Measurements from ENCODE around the gene CTNNA3. TPM values are rescaled to one million over a fixed set of nuclear protein-coding genes. Genes with fewer than 3 reads are reported as not detected.

The CTNNA3 gene
- total and polyA plus RNA-seq, 5 donors from 2014 or later = not detected

GRCh38 chr10:66822801-66823200, 873.2 kb downstream of the CTNNA3 start:
- no peaks in the 10 kb centered on the region for H3K27me3 ChIP-seq (ENCODE audit: control insufficient read depth, insufficient read depth, low read length)
- Mint-ChIP-seq H3K4me3 (no peak overlapping the region), H3K9me3 (peaks cover 0 to 4% (median 0%) of the 10 kb centered on the region in 7 donors), H3K4me1 (no peaks in the 10 kb centered on the region), H3K27ac (no peak overlapping the region), H3K27me3 (no peaks in the 10 kb centered on the region), H3K36me3 (no peaks in the 10 kb centered on the region)
- DNase-seq (no peak), ATAC-seq (ENCODE audit: low read depth in 2 of 2) (no peak)
- H3K27ac ChIP-seq (ENCODE audit: insufficient read depth, low read length, poor library complexity, severe bottlenecking) = no peak overlapping the region
- H3K9me3 ChIP-seq (ENCODE audit: control insufficient read depth in 2 of 2, low read length in 2 of 2) = no peaks in the 10 kb centered on the region
- H3K4me1 ChIP-seq (ENCODE audit: control insufficient read depth, insufficient read depth, low read length, poor library complexity, severe bottlenecking) = no peaks in the 10 kb centered on the region
- H3K4me3 ChIP-seq (ENCODE audit: low read depth, low read length) = no peak overlapping the region
- no peaks in the 10 kb centered on the region for H3K36me3 ChIP-seq (ENCODE audit: control insufficient read depth, insufficient read depth, low read length)

- Mint-ChIP-seq H3K27ac (no peak overlapping the region), H3K4me3 (no peak overlapping the region), H3K4me1 (no peaks in the 10 kb centered on the region), H3K27me3 (no peaks in the 10 kb centered on the region), H3K9me3 (no peaks in the 10 kb centered on the region), H3K36me3 (no peaks in the 10 kb centered on the region)
- Histone ChIP-seq H3K27ac (ENCODE audit: insufficient read depth, low read length, poor library complexity, severe bottlenecking) (no peak overlapping the region), H3K9me3 (ENCODE audit: control insufficient read depth in 2 of 2, low read length in 2 of 2) (no peaks in the 10 kb centered on the region), H3K27me3 (ENCODE audit: control insufficient read depth, insufficient read depth, low read length) (no peaks in the 10 kb centered on the region), H3K36me3 (ENCODE audit: control insufficient read depth, insufficient read depth, low read length) (no peaks in the 10 kb centered on the region), H3K4me1 (ENCODE audit: control insufficient read depth, insufficient read depth, low read length, poor library complexity, severe bottlenecking) (no peaks in the 10 kb centered on the region), H3K4me3 (ENCODE audit: low read depth, low read length) (no peak overlapping the region)
- no peak for ATAC-seq (ENCODE audit: low read depth in 2 of 2)
- DNase-seq = no peak
Observed at GRCh38 chr10:66819691-66820090, 876.3 kb downstream of the CTNNA3 start.

- no peak overlapping the region for H3K27ac ChIP-seq (ENCODE audit: insufficient read depth, low read length, poor library complexity, severe bottlenecking)
- H3K4me1 ChIP-seq (ENCODE audit: control insufficient read depth, insufficient read depth, low read length, poor library complexity, severe bottlenecking) = no peaks in the 10 kb centered on the region
- no peak overlapping the region for H3K4me3 Mint-ChIP-seq
- H3K27me3 Mint-ChIP-seq = no peaks in the 10 kb centered on the region
- H3K4me1 Mint-ChIP-seq = no peaks in the 10 kb centered on the region
- DNase-seq (no peak), ATAC-seq (ENCODE audit: low read depth in 2 of 2) (no peak)
- H3K36me3 Mint-ChIP-seq = no peaks in the 10 kb centered on the region
- peaks cover 0 to 14% (median 4%) of the 10 kb centered on the region in 7 donors for H3K9me3 Mint-ChIP-seq
- no peak overlapping the region for H3K4me3 ChIP-seq (ENCODE audit: low read depth, low read length)
- no peaks in the 10 kb centered on the region for H3K9me3 ChIP-seq (ENCODE audit: control insufficient read depth in 2 of 2, low read length in 2 of 2)
- no peaks in the 10 kb centered on the region for H3K27me3 ChIP-seq (ENCODE audit: control insufficient read depth, insufficient read depth, low read length)
- H3K36me3 ChIP-seq (ENCODE audit: control insufficient read depth, insufficient read depth, low read length) = no peaks in the 10 kb centered on the region
- H3K27ac Mint-ChIP-seq = no peak overlapping the region
Observed at GRCh38 chr10:66813122-66813521, 882.9 kb downstream of the CTNNA3 start.

DNA sequence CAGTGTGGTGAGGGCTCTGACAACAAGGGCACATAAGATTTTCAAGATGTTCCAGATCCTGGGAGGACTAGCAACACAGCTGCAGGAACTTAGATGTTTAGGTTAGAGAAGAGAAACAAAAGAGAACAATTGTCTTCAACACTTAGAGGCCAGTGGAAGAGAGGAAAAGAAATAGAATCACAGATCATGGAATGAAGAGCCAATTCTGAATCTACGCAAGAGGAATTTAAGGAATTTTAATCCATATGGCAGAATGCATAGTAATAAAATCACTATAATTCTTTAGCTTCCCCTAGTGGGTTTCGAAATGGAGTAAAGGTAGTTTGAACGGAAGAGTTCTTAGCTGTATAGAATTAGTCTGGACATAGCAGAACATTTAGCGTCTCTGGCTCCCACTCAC, 884.8 kb downstream of the CTNNA3 start:
- Histone ChIP-seq H3K4me3 (ENCODE audit: low read depth, low read length) (no peak overlapping the region), H3K27ac (ENCODE audit: insufficient read depth, low read length, poor library complexity, severe bottlenecking) (no peak overlapping the region), H3K27me3 (ENCODE audit: control insufficient read depth, insufficient read depth, low read length) (no peaks in the 10 kb centered on the region), H3K4me1 (ENCODE audit: control insufficient read depth, insufficient read depth, low read length, poor library complexity, severe bottlenecking) (no peaks in the 10 kb centered on the region), H3K9me3 (ENCODE audit: control insufficient read depth in 2 of 2, low read length in 2 of 2) (no peaks in the 10 kb centered on the region), H3K36me3 (ENCODE audit: control insufficient read depth, insufficient read depth, low read length) (no peaks in the 10 kb centered on the region)
- Mint-ChIP-seq H3K9me3 (peaks cover 0 to 14% (median 4%) of the 10 kb centered on the region in 7 donors), H3K4me1 (no peaks in the 10 kb centered on the region), H3K27me3 (no peaks in the 10 kb centered on the region), H3K4me3 (no peak overlapping the region), H3K36me3 (no peaks in the 10 kb centered on the region), H3K27ac (no peak overlapping the region)
- no peak for ATAC-seq (ENCODE audit: low read depth in 2 of 2)
- no peak for DNase-seq

GRCh38 chr10:66809402-66809801, 886.6 kb downstream of the CTNNA3 start:
- H3K27ac Mint-ChIP-seq = no peak overlapping the region
- no peaks in the 10 kb centered on the region for H3K4me1 Mint-ChIP-seq
- no peak overlapping the region for H3K4me3 Mint-ChIP-seq
- no peaks in the 10 kb centered on the region for H3K36me3 Mint-ChIP-seq
- H3K27me3 Mint-ChIP-seq = no peaks in the 10 kb centered on the region
- Histone ChIP-seq H3K27me3 (ENCODE audit: control insufficient read depth, insufficient read depth, low read length) (no peaks in the 10 kb centered on the region), H3K9me3 (ENCODE audit: control insufficient read depth in 2 of 2, low read length in 2 of 2) (no peaks in the 10 kb centered on the region), H3K27ac (ENCODE audit: insufficient read depth, low read length, poor library complexity, severe bottlenecking) (no peak overlapping the region), H3K36me3 (ENCODE audit: control insufficient read depth, insufficient read depth, low read length) (no peaks in the 10 kb centered on the region), H3K4me1 (ENCODE audit: control insufficient read depth, insufficient read depth, low read length, poor library complexity, severe bottlenecking) (no peaks in the 10 kb centered on the region), H3K4me3 (ENCODE audit: low read depth, low read length) (no peak overlapping the region)
- peaks cover 3 to 14% (median 4%) of the 10 kb centered on the region in 7 donors for H3K9me3 Mint-ChIP-seq
- DNase-seq (no peak), ATAC-seq (ENCODE audit: low read depth in 2 of 2) (no peak)

- Mint-ChIP-seq H3K4me1 (no peaks in the 10 kb centered on the region), H3K27ac (no peak overlapping the region), H3K9me3 (peaks cover 2 to 7% (median 4%) of the 10 kb centered on the region in 7 donors), H3K27me3 (no peaks in the 10 kb centered on the region), H3K4me3 (no peak overlapping the region), H3K36me3 (no peaks in the 10 kb centered on the region)
- H3K27ac ChIP-seq (ENCODE audit: insufficient read depth, low read length, poor library complexity, severe bottlenecking) = no peak overlapping the region
- ATAC-seq (ENCODE audit: low read depth in 2 of 2) (no peak), DNase-seq (no peak)
- no peak overlapping the region for H3K4me3 ChIP-seq (ENCODE audit: low read depth, low read length)
- H3K4me1 ChIP-seq (ENCODE audit: control insufficient read depth, insufficient read depth, low read length, poor library complexity, severe bottlenecking) = no peaks in the 10 kb centered on the region
- H3K36me3 ChIP-seq (ENCODE audit: control insufficient read depth, insufficient read depth, low read length) = no peaks in the 10 kb centered on the region
- no peaks in the 10 kb centered on the region for H3K9me3 ChIP-seq (ENCODE audit: control insufficient read depth in 2 of 2, low read length in 2 of 2)
- no peaks in the 10 kb centered on the region for H3K27me3 ChIP-seq (ENCODE audit: control insufficient read depth, insufficient read depth, low read length)
Observed at GRCh38 chr10:66805612-66806011, 890.4 kb downstream of the CTNNA3 start.

DNA sequence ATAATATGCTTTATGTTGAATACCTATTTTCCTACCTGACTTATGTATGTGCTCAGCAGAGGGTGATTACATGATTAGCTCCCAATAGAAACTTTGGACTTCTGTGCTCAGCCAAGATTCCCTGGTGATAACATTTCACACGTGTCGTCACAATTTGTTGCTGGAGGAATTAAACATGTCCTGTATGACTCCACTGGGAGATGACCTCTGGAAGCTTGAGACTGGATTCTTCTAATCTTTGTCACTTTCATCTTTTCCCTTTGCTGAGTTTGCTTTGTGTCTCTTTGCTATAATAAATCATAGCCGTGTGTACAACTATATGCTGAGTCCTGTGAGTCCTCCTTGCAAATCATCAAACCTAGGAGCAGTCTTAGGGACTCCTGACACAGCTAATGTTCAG, 891.0 kb downstream of the CTNNA3 start:
- ATAC-seq (ENCODE audit: low read depth in 2 of 2) = no peak
- no peak overlapping the region for H3K4me3 Mint-ChIP-seq
- H3K36me3 Mint-ChIP-seq = no peaks in the 10 kb centered on the region
- H3K4me3 ChIP-seq (ENCODE audit: low read depth, low read length) = no peak overlapping the region
- no peak overlapping the region for H3K27ac Mint-ChIP-seq
- H3K9me3 Mint-ChIP-seq = peaks cover 0 to 6% (median 2%) of the 10 kb centered on the region in 7 donors
- no peaks in the 10 kb centered on the region for H3K4me1 ChIP-seq (ENCODE audit: control insufficient read depth, insufficient read depth, low read length, poor library complexity, severe bottlenecking)
- no peaks in the 10 kb centered on the region for H3K9me3 ChIP-seq (ENCODE audit: control insufficient read depth in 2 of 2, low read length in 2 of 2)
- H3K27me3 ChIP-seq (ENCODE audit: control insufficient read depth, insufficient read depth, low read length) = no peaks in the 10 kb centered on the region
- no peaks in the 10 kb centered on the region for H3K27me3 Mint-ChIP-seq
- no peak for DNase-seq
- no peak overlapping the region for H3K27ac ChIP-seq (ENCODE audit: insufficient read depth, low read length, poor library complexity, severe bottlenecking)
- H3K4me1 Mint-ChIP-seq = no peaks in the 10 kb centered on the region
- no peaks in the 10 kb centered on the region for H3K36me3 ChIP-seq (ENCODE audit: control insufficient read depth, insufficient read depth, low read length)

DNA sequence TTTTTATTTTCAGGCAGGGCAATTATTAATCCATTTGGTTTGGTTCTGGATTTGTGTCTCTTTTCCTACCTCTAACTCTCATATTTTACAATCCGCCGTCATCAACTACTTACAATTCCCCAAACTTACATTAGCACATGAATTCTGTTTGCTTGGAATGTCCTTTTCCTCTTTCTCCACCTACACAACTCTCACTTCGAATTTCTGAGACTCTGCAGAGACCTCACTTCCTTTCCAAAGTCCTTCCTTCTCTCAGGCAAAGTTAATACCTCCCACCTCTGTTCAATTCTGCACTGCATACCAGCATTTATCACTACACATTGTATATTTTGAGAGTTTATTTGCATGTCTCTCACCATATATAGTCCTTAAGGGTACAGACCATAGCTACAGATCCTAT, 892.8 kb downstream of the CTNNA3 start:
- Histone ChIP-seq H3K27ac (ENCODE audit: insufficient read depth, low read length, poor library complexity, severe bottlenecking) (no peak overlapping the region), H3K27me3 (ENCODE audit: control insufficient read depth, insufficient read depth, low read length) (no peaks in the 10 kb centered on the region), H3K4me1 (ENCODE audit: control insufficient read depth, insufficient read depth, low read length, poor library complexity, severe bottlenecking) (no peaks in the 10 kb centered on the region), H3K4me3 (ENCODE audit: low read depth, low read length) (no peak overlapping the region), H3K36me3 (ENCODE audit: control insufficient read depth, insufficient read depth, low read length) (no peaks in the 10 kb centered on the region), H3K9me3 (ENCODE audit: control insufficient read depth in 2 of 2, low read length in 2 of 2) (no peaks in the 10 kb centered on the region)
- Mint-ChIP-seq H3K36me3 (no peaks in the 10 kb centered on the region), H3K4me1 (peaks cover 0 to 5% (median 0%) of the 10 kb centered on the region in 4 donors), H3K9me3 (peaks cover 0 to 4% (median 3%) of the 10 kb centered on the region in 7 donors), H3K27ac (no peak overlapping the region), H3K4me3 (no peak overlapping the region), H3K27me3 (no peaks in the 10 kb centered on the region)
- DNase-seq (no peak), ATAC-seq (ENCODE audit: low read depth in 2 of 2) (no peak)
